Activated B cell treated with CpG ODN at 0.5 μM for 24 hours (primary cell): ENCODE measurements around the gene YES1. TPM values are rescaled to one million over a fixed set of nuclear protein-coding genes. Genes with fewer than 3 reads are reported as not detected.
"Not testable (repeated sequence)": the region's sequence is repeated elsewhere in the genome, so short reads cannot be mapped to it uniquely, and the experiment has no call there.

Source experiments
- ATAC-seq: fragments of 200-7000 bp; cut with Tn5 transposase; one replicate; pipeline ENCODE4 v1.10.0; 2021; ENCODE audit warnings: low read depth, mild to moderate bottlenecking, moderate library complexity
- CTCF ChIA-PET: fragments of 350-600 bp; sonication (Branson Sonifier 250); formaldehyde crosslinking; loops from one replicate; lab custom pipeline; 2021; ENCODE audit warnings: antibody characterized with exemption; lab: Charles Lee
- POLR2A ChIA-PET: fragments of 350-600 bp; sonication (Branson Sonifier 250); formaldehyde crosslinking; loops from one replicate; lab custom pipeline; 2021; ENCODE audit warnings: antibody characterized with exemption; lab: Charles Lee
- DNase-seq: peaks from one replicate; pipeline ENCODE4 v3.0.0; 2022
- H3K27ac Mint-ChIP-seq: one replicate; pipeline ENCODE4 v1.8.0; 2020; ENCODE audit warnings: mixed read lengths
- H3K27me3 Mint-ChIP-seq: one replicate; pipeline ENCODE4 v1.8.0; 2021; ENCODE audit warnings: mixed read lengths
- H3K36me3 Mint-ChIP-seq: one replicate; pipeline ENCODE4 v1.8.0; 2021; ENCODE audit warnings: low read depth, mixed read lengths
- H3K4me1 Mint-ChIP-seq: one replicate; pipeline ENCODE4 v1.8.0; 2021; ENCODE audit warnings: mixed read lengths
- H3K4me3 Mint-ChIP-seq: one replicate; pipeline ENCODE4 v1.8.0; 2020; ENCODE audit warnings: mild to moderate bottlenecking, mixed read lengths
- H3K9me3 Mint-ChIP-seq: one replicate; pipeline ENCODE4 v1.8.0; 2020; ENCODE audit warnings: mixed read lengths
- CTCF ChIP-seq: fragments of 200-600 bp; IDR thresholded peaks from one replicate; pipeline ENCODE4 v1.8.0; 2022; ENCODE audit warnings: antibody characterized with exemption, mild to moderate bottlenecking
- intact Hi-C: fragments of 100-400 bp; cut with micrococcal nuclease; formaldehyde crosslinking; loops from one replicate; pipeline ENCODE4 v1.15.1; 2024
- total RNA-seq: library from RNA; stranded (reverse); gene quantifications from 2 replicates; pipeline ENCODE4 v1.2.3, GENCODE V29; 2022

YES1 gene
- total RNA-seq, 1 donor from 2014 or later: 0.35 TPM

GRCh38 chr18:805008-805754 lies 6.9 kb downstream of the YES1 start:
- no peaks in the 10 kb centered on the region for H3K36me3 Mint-ChIP-seq
- ChIA-PET POLR2A (no interaction called here), CTCF (no interaction called here)
- peaks cover 3% of the 10 kb centered on the region for H3K4me1 Mint-ChIP-seq
- ATAC-seq (no peak), DNase-seq (no peak)
- intact Hi-C loops: no loop called here
- H3K27ac Mint-ChIP-seq: no peak overlapping the region
- H3K4me3 Mint-ChIP-seq: no peak overlapping the region
- no peak for TF ChIP-seq CTCF
- H3K9me3 Mint-ChIP-seq: no peaks in the 10 kb centered on the region
- peaks cover 33% of the 10 kb centered on the region for H3K27me3 Mint-ChIP-seq

GRCh38 chr18:801137-801536 lies 10.9 kb downstream of the YES1 start:
- no peaks in the 10 kb centered on the region for H3K9me3 Mint-ChIP-seq
- no peak overlapping the region for H3K27ac Mint-ChIP-seq
- H3K4me3 Mint-ChIP-seq: no peak overlapping the region
- peaks cover 24% of the 10 kb centered on the region for H3K27me3 Mint-ChIP-seq
- intact Hi-C loops: no loop called here
- H3K4me1 Mint-ChIP-seq: peaks cover 3% of the 10 kb centered on the region
- H3K36me3 Mint-ChIP-seq: no peaks in the 10 kb centered on the region
- ATAC-seq (no peak), DNase-seq (no peak)
- POLR2A ChIA-PET: no interaction called here
- CTCF ChIA-PET: no interaction called here
- TF ChIP-seq CTCF: no peak

GRCh38 chr18:799943-800342 lies 12.1 kb downstream of the YES1 start:
- no peaks in the 10 kb centered on the region for H3K4me1 Mint-ChIP-seq
- POLR2A ChIA-PET: no interaction called here
- no peak for TF ChIP-seq CTCF

GRCh38 chr18:795383-795782 lies 16.7 kb downstream of the YES1 start:
- H3K36me3 Mint-ChIP-seq, H3K27ac Mint-ChIP-seq, CTCF ChIA-PET, ATAC-seq, H3K9me3 Mint-ChIP-seq, POLR2A ChIA-PET, intact Hi-C loops, H3K4me3 Mint-ChIP-seq, DNase-seq, H3K4me1 Mint-ChIP-seq: not testable (repeated sequence)
- peaks cover 21% of the 10 kb centered on the region for H3K27me3 Mint-ChIP-seq

More at GRCh38 chr18:799943-800342, 12.1 kb downstream of the YES1 start:
- Mint-ChIP-seq H3K36me3 (no peaks in the 10 kb centered on the region), H3K9me3 (peaks cover 4% of the 10 kb centered on the region), H3K27me3 (peaks cover 26% of the 10 kb centered on the region), H3K4me3 (no peak overlapping the region), H3K27ac (no peak overlapping the region)
- DNase-seq (no peak), ATAC-seq (no peak)
- intact Hi-C loops: no loop called here
- CTCF ChIA-PET: no interaction called here

GRCh38 chr18:789397-789796 lies 22.6 kb downstream of the YES1 start:
- no peak for ATAC-seq
- DNase-seq: no peak
- POLR2A ChIA-PET: no interaction called here
- intact Hi-C loops: no loop called here
- CTCF ChIA-PET: no interaction called here
- no peaks in the 10 kb centered on the region for H3K4me1 Mint-ChIP-seq
- H3K27ac Mint-ChIP-seq: no peak overlapping the region
- no peak for TF ChIP-seq CTCF
- H3K36me3 Mint-ChIP-seq: no peaks in the 10 kb centered on the region
- H3K9me3 Mint-ChIP-seq: no peaks in the 10 kb centered on the region
- peaks cover 11% of the 10 kb centered on the region for H3K27me3 Mint-ChIP-seq
- no peak overlapping the region for H3K4me3 Mint-ChIP-seq

GRCh38 chr18:785242-785641 lies 26.8 kb downstream of the YES1 start:
- Mint-ChIP-seq H3K9me3 (no peaks in the 10 kb centered on the region), H3K4me1 (no peaks in the 10 kb centered on the region), H3K27me3 (peaks cover 12% of the 10 kb centered on the region), H3K4me3 (no peak overlapping the region), H3K27ac (no peak overlapping the region), H3K36me3 (no peaks in the 10 kb centered on the region)
- ChIA-PET CTCF (no interaction called here), POLR2A (no interaction called here)
- intact Hi-C loops: no loop called here
- DNase-seq (no peak), ATAC-seq (no peak)
- TF ChIP-seq CTCF: no peak
